H9 (cell line): ENCODE results near the gene TCF4. TPM values are rescaled to one million over a fixed set of nuclear protein-coding genes. Genes with fewer than 3 reads are reported as not detected.

Experiments used
- DNase-seq: peaks from one replicate; pipeline ENCODE4 v3.0.0-alpha.2; 2017
- H2AFZ ChIP-seq: one replicate; pipeline ENCODE4 v1.6.1; 2013; ENCODE audit warnings: mild to moderate bottlenecking, low read length, control low read depth, moderate library complexity
- H2AK5ac ChIP-seq: 2 replicates; pipeline ENCODE4 v1.6.1; 2013; ENCODE audit warnings: low read length, control low read depth, mixed read lengths; ENCODE audit not compliant: insufficient read length
- H2BK120ac ChIP-seq: one replicate; pipeline ENCODE4 v1.6.1; 2013; ENCODE audit warnings: low read depth, mild to moderate bottlenecking, low read length, control low read depth, inconsistent platforms; ENCODE audit not compliant: poor library complexity, severe bottlenecking
- H2BK12ac ChIP-seq: 2 replicates; pipeline ENCODE4 v1.6.1; 2013; ENCODE audit warnings: low read length, control low read depth, mixed read lengths, low read depth; ENCODE audit not compliant: insufficient read length
- H2BK15ac ChIP-seq: 2 replicates; pipeline ENCODE4 v1.6.1; 2013; ENCODE audit warnings: low read depth, low read length, control low read depth
- H2BK20ac ChIP-seq: one replicate; pipeline ENCODE4 v1.6.1; 2013; ENCODE audit warnings: low read depth, mild to moderate bottlenecking, low read length, control low read depth, inconsistent platforms; ENCODE audit not compliant: poor library complexity, severe bottlenecking
- H2BK5ac ChIP-seq: 2 replicates; pipeline ENCODE4 v1.6.1; 2013; ENCODE audit warnings: low read length, control low read depth, mixed read lengths; ENCODE audit not compliant: insufficient read length
- H3K14ac ChIP-seq: 2 replicates; pipeline ENCODE4 v1.6.1; 2013; ENCODE audit warnings: low read length, control low read depth; ENCODE audit not compliant: insufficient read depth
- H3K18ac ChIP-seq: 2 replicates; pipeline ENCODE4 v1.6.1; 2013; ENCODE audit warnings: low read depth, mild to moderate bottlenecking, mixed read lengths, low read length, control low read depth; ENCODE audit not compliant: insufficient read length
- H3K23ac ChIP-seq: 2 replicates; pipeline ENCODE4 v1.6.1; 2013; ENCODE audit warnings: low read length, control low read depth, mixed read lengths, low read depth; ENCODE audit not compliant: insufficient read length
- H3K23me2 ChIP-seq: 2 replicates; pipeline ENCODE4 v1.6.1; 2013; ENCODE audit warnings: low read depth, mild to moderate bottlenecking, mixed read lengths, low read length, control low read depth; ENCODE audit not compliant: insufficient read length, poor library complexity, severe bottlenecking
- H3K27ac ChIP-seq: 2 replicates; pipeline ENCODE4 v1.5.1; 2013; ENCODE audit warnings: low read length, control low read depth, mixed read lengths, low read depth; ENCODE audit not compliant: insufficient read length
- H3K27me3 ChIP-seq: 2 replicates; pipeline ENCODE4 v1.6.1; 2013; ENCODE audit warnings: low read length, control low read depth, inconsistent platforms; ENCODE audit not compliant: insufficient read depth
- H3K4ac ChIP-seq: 2 replicates; pipeline ENCODE4 v1.6.1; 2013; ENCODE audit warnings: low read depth, mild to moderate bottlenecking, control low read depth, inconsistent platforms, low read length, moderate library complexity
- H3K4me1 ChIP-seq: 2 replicates; pipeline ENCODE4 v1.6.1; 2013; ENCODE audit warnings: low read length, control low read depth, inconsistent platforms; ENCODE audit not compliant: insufficient read depth
- H3K4me2 ChIP-seq: 2 replicates; pipeline ENCODE4 v1.6.1; 2013; ENCODE audit warnings: low read length, control low read depth, mixed read lengths; ENCODE audit not compliant: insufficient read length, insufficient read depth
- H3K56ac ChIP-seq: 2 replicates; pipeline ENCODE4 v1.6.1; 2013; ENCODE audit warnings: low read depth, mild to moderate bottlenecking, mixed read lengths, low read length, control low read depth; ENCODE audit not compliant: insufficient read length
- H3K79me1 ChIP-seq: 2 replicates; pipeline ENCODE4 v1.6.1; 2013; ENCODE audit warnings: low read depth, mild to moderate bottlenecking, moderate library complexity, low read length, control low read depth, inconsistent platforms; ENCODE audit not compliant: insufficient read depth, poor library complexity, severe bottlenecking
- H3K79me2 ChIP-seq: 2 replicates; pipeline ENCODE4 v1.6.1; 2013; ENCODE audit warnings: low read length, control low read depth, inconsistent platforms; ENCODE audit not compliant: insufficient read depth
- H3K9ac ChIP-seq: 2 replicates; pipeline ENCODE4 v1.6.1; 2013; ENCODE audit warnings: low read length, control low read depth, mixed read lengths; ENCODE audit not compliant: insufficient read length; ENCODE audit errors: extremely low read depth
- H3K9me3 ChIP-seq: one replicate; pipeline ENCODE4 v1.6.1; 2013; ENCODE audit warnings: low read depth, low read length, inconsistent platforms; ENCODE audit not compliant: control insufficient read depth
- H3T11ph ChIP-seq: one replicate; pipeline ENCODE4 v1.6.1; 2013; ENCODE audit warnings: mild to moderate bottlenecking, low read length, control low read depth, inconsistent platforms
- H4K20me1 ChIP-seq: one replicate; pipeline ENCODE4 v1.6.1; 2013; ENCODE audit not compliant: control insufficient read depth, insufficient read length, insufficient read depth
- H4K5ac ChIP-seq: 2 replicates; pipeline ENCODE4 v1.6.1; 2013; ENCODE audit warnings: low read depth, mild to moderate bottlenecking, mixed read lengths, low read length, control low read depth; ENCODE audit not compliant: insufficient read length
- H4K8ac ChIP-seq: replicated peaks from 2 replicates; pipeline ENCODE4 v1.6.1; 2013; ENCODE audit warnings: low read length, control low read depth, mixed read lengths, low read depth; ENCODE audit not compliant: insufficient read length
- H4K91ac ChIP-seq: 2 replicates; pipeline ENCODE4 v1.6.1; 2013; ENCODE audit warnings: low read depth, mild to moderate bottlenecking, moderate library complexity, mixed read lengths, low read length, control low read depth; ENCODE audit not compliant: insufficient read length
- H3K27ac Mint-ChIP-seq, 3 experiments: 2 replicates in 2 of 3; 3 replicates in 1 of 3; pipeline ENCODE4 v1.8.0; 2020 to 2021; ENCODE audit warnings: mixed read lengths in 3 of 3, mild to moderate bottlenecking in 1 of 3, moderate library complexity in 1 of 3
- H3K27me3 Mint-ChIP-seq: 2 replicates; pipeline ENCODE4 v1.8.0; 2021; ENCODE audit warnings: low read depth, mild to moderate bottlenecking, moderate library complexity, mixed read lengths
- H3K36me3 Mint-ChIP-seq, 3 experiments: 2 replicates in 2 of 3; 3 replicates in 1 of 3; pipeline ENCODE4 v1.8.0; 2020 to 2021; ENCODE audit warnings: low read depth in 3 of 3, mixed read lengths in 3 of 3; ENCODE audit not compliant: insufficient read depth in 1 of 3
- H3K4me1 Mint-ChIP-seq, 2 experiments: 2 replicates each; pipeline ENCODE4 v1.8.0; 2020; ENCODE audit warnings: mixed read lengths in 2 of 2
- H3K4me3 Mint-ChIP-seq, 2 experiments: 2 replicates in 1 of 2; 3 replicates in 1 of 2; pipeline ENCODE4 v1.8.0; 2020 to 2021; ENCODE audit warnings: mild to moderate bottlenecking in 2 of 2, mixed read lengths in 2 of 2, moderate library complexity in 1 of 2
- H3K9me3 Mint-ChIP-seq, 2 experiments: 2 replicates in 1 of 2; 3 replicates in 1 of 2; pipeline ENCODE4 v1.8.0; 2020; ENCODE audit warnings: mild to moderate bottlenecking in 2 of 2, mixed read lengths in 2 of 2, moderate library complexity in 1 of 2
- WGBS: extraction: QIAGEN DNeasy Blood & Tissue Kit; methylation state at CpG from one replicate; pipeline ENCODE4 v1.1.7; 2013; ENCODE audit warnings: missing lambda C conversion rate, low lambda C conversion rate, mixed read lengths; ENCODE audit not compliant: insufficient read length; ENCODE audit errors: extremely low coverage; 5-methylcytosine and 5-hydroxymethylcytosine counted together
- total RNA-seq: library from RNA; stranded (reverse); gene quantifications from 2 replicates; pipeline ENCODE4 v1.2.1, GENCODE V29; 2021
- TF ChIP-seq, protein P1 (sequence below): fragments of 200-600 bp; sonication (generic); conservative IDR thresholded peaks from 3 replicates; pipeline ENCODE4 v1.8.0; 2021; ENCODE audit warnings: antibody characterized with exemption, mild to moderate bottlenecking

The TCF4 gene
- total RNA-seq, 1 experiment from 2014 or later: 99.4 TPM

DNA sequence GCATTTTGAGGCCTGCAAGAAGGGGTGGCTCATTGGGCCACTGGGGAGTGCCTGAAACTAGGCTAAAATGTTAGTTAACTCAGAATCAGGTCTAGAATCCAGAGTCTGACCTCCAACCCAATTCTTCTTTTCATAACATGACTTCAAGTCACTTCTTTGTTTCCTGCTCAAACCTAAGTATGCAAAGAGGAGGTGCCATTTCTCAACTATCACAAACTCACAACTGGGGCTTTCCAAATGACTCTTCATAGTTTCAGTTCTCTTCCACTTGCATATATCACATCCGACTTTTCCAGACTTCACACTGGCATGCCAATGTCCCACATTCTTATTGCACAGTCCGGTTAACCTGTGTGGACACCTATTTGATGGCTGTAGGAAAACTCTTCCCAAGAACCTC is 211.6 kb downstream of the TCF4 start:
- Histone ChIP-seq H2BK20ac (no peak overlapping the region), H4K20me1 (no peaks in the 10 kb centered on the region), H3K4me2 (no peak overlapping the region), H3K14ac (no peak overlapping the region), H3K79me1 (peaks cover 3% of the 10 kb centered on the region), H3K27me3 (no peaks in the 10 kb centered on the region), H3K18ac (no peak overlapping the region), H3K9me3 (no peaks in the 10 kb centered on the region), H3K4ac (no peak overlapping the region), H2BK12ac (no peak overlapping the region), H3K23ac (no peak overlapping the region), H3K27ac (no peak overlapping the region), H3K79me2 (no peaks in the 10 kb centered on the region; the same call in 1 of the 2 replicates), H3K9ac (no peak overlapping the region), H4K91ac (no peak overlapping the region), H3K23me2 (no peaks in the 10 kb centered on the region), H2BK15ac (no peak overlapping the region), H2BK5ac (no peak overlapping the region), H2AFZ (no peak overlapping the region), H4K5ac (no peak overlapping the region), H4K8ac (no peak overlapping the region), H3K56ac (no peak overlapping the region), H2AK5ac (no peak overlapping the region), H3T11ph (no peak overlapping the region), H3K4me1 (no peaks in the 10 kb centered on the region), H2BK120ac (no peak overlapping the region)
- no peak for DNase-seq
- Mint-ChIP-seq H3K4me1 (peaks cover 1 to 7% of the 10 kb centered on the region in 2 experiments), H3K27ac (no peak overlapping the region), H3K36me3 (peaks cover 17 to 33% (median 29%) of the 10 kb centered on the region in 3 experiments), H3K4me3 (no peak overlapping the region), H3K27me3 (no peaks in the 10 kb centered on the region), H3K9me3 (peaks cover 3 to 10% of the 10 kb centered on the region in 2 experiments; a peak in 4 of 5 replicates)
- TF ChIP-seq, protein P1, sequence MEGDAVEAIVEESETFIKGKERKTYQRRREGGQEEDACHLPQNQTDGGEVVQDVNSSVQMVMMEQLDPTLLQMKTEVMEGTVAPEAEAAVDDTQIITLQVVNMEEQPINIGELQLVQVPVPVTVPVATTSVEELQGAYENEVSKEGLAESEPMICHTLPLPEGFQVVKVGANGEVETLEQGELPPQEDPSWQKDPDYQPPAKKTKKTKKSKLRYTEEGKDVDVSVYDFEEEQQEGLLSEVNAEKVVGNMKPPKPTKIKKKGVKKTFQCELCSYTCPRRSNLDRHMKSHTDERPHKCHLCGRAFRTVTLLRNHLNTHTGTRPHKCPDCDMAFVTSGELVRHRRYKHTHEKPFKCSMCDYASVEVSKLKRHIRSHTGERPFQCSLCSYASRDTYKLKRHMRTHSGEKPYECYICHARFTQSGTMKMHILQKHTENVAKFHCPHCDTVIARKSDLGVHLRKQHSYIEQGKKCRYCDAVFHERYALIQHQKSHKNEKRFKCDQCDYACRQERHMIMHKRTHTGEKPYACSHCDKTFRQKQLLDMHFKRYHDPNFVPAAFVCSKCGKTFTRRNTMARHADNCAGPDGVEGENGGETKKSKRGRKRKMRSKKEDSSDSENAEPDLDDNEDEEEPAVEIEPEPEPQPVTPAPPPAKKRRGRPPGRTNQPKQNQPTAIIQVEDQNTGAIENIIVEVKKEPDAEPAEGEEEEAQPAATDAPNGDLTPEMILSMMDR: no peak
- no CpG with 5 or more reads among the region's 2 CpGs for WGBS
